Erythroblast (primary cell): ENCODE results near the gene SV2C.

ENCODE experiments used
- GATA1 ChIP-seq: IDR thresholded peaks from 2 replicates; pipeline ENCODE4 v1.6.1; 2011; ENCODE audit warnings: low read depth, mild to moderate bottlenecking, control low read depth, low read length, moderate library complexity
- POLR2A ChIP-seq: IDR thresholded peaks from 2 replicates; pipeline ENCODE4 v1.6.1; 2011; ENCODE audit warnings: mild to moderate bottlenecking, low read length

GRCh38 chr5:76213858-76214257 lies 130.7 kb downstream of the SV2C start:
- TF ChIP-seq POLR2A = no peak
- no peak for TF ChIP-seq GATA1
